Measurements from ENCODE around the gene PPP3CA. TPM values are rescaled to one million over a fixed set of nuclear protein-coding genes. Genes with fewer than 3 reads are reported as not detected.
"Not testable (repeated sequence)": the region's sequence is repeated elsewhere in the genome, so short reads cannot be mapped to it uniquely, and the experiment has no call there.

Gene PPP3CA
- total RNA-seq, 2 donors from 2014 or later, result 71.3 to 142 TPM

GRCh38 chr4:101141230-101141629 is 206.1 kb downstream of the PPP3CA start:
- Histone ChIP-seq H3K27ac (no peak overlapping the region), H3K4me1 (replicated peaks) (no peaks in the 10 kb centered on the region), H3K27me3 (replicated peaks; ENCODE audit: insufficient read depth) (no peaks in the 10 kb centered on the region), H3K36me3 (no peaks in the 10 kb centered on the region), H3K4me3 (no peak overlapping the region), H3K9me3 (no peaks in the 10 kb centered on the region)
- no peak for TF ChIP-seq POLR2A (IDR thresholded peaks at IDR 0.05)
- TF ChIP-seq POLR2AphosphoS5 (IDR thresholded peaks at IDR 0.05), result no peak
- TF ChIP-seq CTCF (IDR thresholded peaks at IDR 0.05), result no peak
- DNase-seq (ENCODE audit: low spot score), result no peak
- 90% methylated on average over 5 of the region's 5 CpGs for WGBS
- intact Hi-C loops (cut with DNase I), result no loop called here

- Histone ChIP-seq H3K4me3 (no peak overlapping the region), H3K27ac (no peak overlapping the region), H3K4me1 (replicated peaks) (no peaks in the 10 kb centered on the region), H3K36me3 (no peaks in the 10 kb centered on the region), H3K9me3 (no peaks in the 10 kb centered on the region), H3K27me3 (replicated peaks; ENCODE audit: insufficient read depth) (no peaks in the 10 kb centered on the region)
- intact Hi-C loops (cut with DNase I), result no loop called here
- no peak for DNase-seq (ENCODE audit: low spot score)
- TF ChIP-seq CTCF (IDR thresholded peaks at IDR 0.05) (no peak), POLR2A (IDR thresholded peaks at IDR 0.05) (no peak), POLR2AphosphoS5 (IDR thresholded peaks at IDR 0.05) (no peak)
These were observed 207.1 kb downstream of the PPP3CA start for GRCh38 chr4:101140228-101140627.

GRCh38 chr4:101136373-101137370 is 210.7 kb downstream of the PPP3CA start:
- no peaks in the 10 kb centered on the region for H3K9me3 ChIP-seq
- no peak for TF ChIP-seq POLR2AphosphoS5 (IDR thresholded peaks at IDR 0.05)
- no peak for TF ChIP-seq CTCF (IDR thresholded peaks at IDR 0.05)
- TF ChIP-seq POLR2A (IDR thresholded peaks at IDR 0.05), result no peak
- no peak for DNase-seq (ENCODE audit: low spot score)
- H3K27ac ChIP-seq, result no peak overlapping the region
- 73% methylated on average over 8 of the region's 8 CpGs for WGBS
- H3K36me3 ChIP-seq, result no peaks in the 10 kb centered on the region
- intact Hi-C loops (cut with DNase I), result no loop called here
- no peak overlapping the region for H3K4me3 ChIP-seq
- no peaks in the 10 kb centered on the region for H3K4me1 ChIP-seq (replicated peaks)
- no peaks in the 10 kb centered on the region for H3K27me3 ChIP-seq (replicated peaks; ENCODE audit: insufficient read depth)

GRCh38 chr4:101135371-101136010 is 211.8 kb downstream of the PPP3CA start:
- Histone ChIP-seq H3K4me1 (replicated peaks) (no peaks in the 10 kb centered on the region), H3K4me3 (no peak overlapping the region), H3K27ac (no peak overlapping the region), H3K27me3 (replicated peaks; ENCODE audit: insufficient read depth) (no peaks in the 10 kb centered on the region), H3K9me3 (no peaks in the 10 kb centered on the region), H3K36me3 (no peaks in the 10 kb centered on the region)
- DNase-seq (ENCODE audit: low spot score), result no peak
- TF ChIP-seq POLR2A (IDR thresholded peaks at IDR 0.05), result no peak
- TF ChIP-seq POLR2AphosphoS5 (IDR thresholded peaks at IDR 0.05), result no peak
- TF ChIP-seq CTCF (IDR thresholded peaks at IDR 0.05), result no peak
- intact Hi-C loops (cut with DNase I), result no loop called here
- WGBS, result 79% methylated on average over 3 of the region's 3 CpGs

- H3K4me1 ChIP-seq (replicated peaks); DNase-seq (ENCODE audit: low spot score); H3K27me3 ChIP-seq (replicated peaks; ENCODE audit: insufficient read depth); H3K36me3 ChIP-seq; H3K4me3 ChIP-seq; intact Hi-C loops (cut with DNase I); H3K9me3 ChIP-seq; H3K27ac ChIP-seq: not testable (repeated sequence)
- WGBS, result 100% methylated on average over 5 of the region's 5 CpGs
These were observed 216.3 kb downstream of the PPP3CA start for GRCh38 chr4:101131058-101131457.

GRCh38 chr4:101128898-101129297 is 218.4 kb downstream of the PPP3CA start:
- intact Hi-C loops (cut with DNase I); H3K4me3 ChIP-seq; DNase-seq (ENCODE audit: low spot score); H3K36me3 ChIP-seq; H3K4me1 ChIP-seq (replicated peaks); H3K27ac ChIP-seq; H3K9me3 ChIP-seq; H3K27me3 ChIP-seq (replicated peaks; ENCODE audit: insufficient read depth): not testable (repeated sequence)
- WGBS, result 71% methylated on average over 1 of the region's 1 CpG
